HG02938 (cell line): ENCODE data around the gene NGB.

Experiments
- ATAC-seq: cut with Tn5 transposase; IDR thresholded peaks from one replicate; pipeline ENCODE4 v1.9.1; 2021; ENCODE audit warnings: mild to moderate bottlenecking, moderate library complexity; ENCODE audit not compliant: unreplicated experiment

NGB gene

GRCh38 chr14:77265561-77266335 is 5.3 kb downstream of the NGB start:
- no peak for ATAC-seq

GRCh38 chr14:77265187-77265515 is 5.9 kb downstream of the NGB start:
- no peak for ATAC-seq

GRCh38 chr14:77264466-77265186 is 6.4 kb downstream of the NGB start:
- no peak for ATAC-seq

- ATAC-seq: no peak
Measured at GRCh38 chr14:77260631-77261030, 10.4 kb downstream of the NGB start.

GRCh38 chr14:77260199-77260598 is 10.8 kb downstream of the NGB start:
- ATAC-seq: no peak

- no peak for ATAC-seq
Measured at GRCh38 chr14:77259025-77259715, 11.8 kb downstream of the NGB start.

GRCh38 chr14:77258566-77258965 is 12.4 kb downstream of the NGB start:
- ATAC-seq: no peak

- ATAC-seq: no peak
Measured at GRCh38 chr14:77257700-77258099, 13.3 kb downstream of the NGB start.

- no peak for ATAC-seq
Measured at GRCh38 chr14:77256694-77257093, 14.3 kb downstream of the NGB start.

GRCh38 chr14:77253333-77254190 is 17.4 kb downstream of the NGB start:
- no peak for ATAC-seq

- no peak for ATAC-seq
Measured at GRCh38 chr14:77251870-77252269, 19.1 kb downstream of the NGB start.

- no peak for ATAC-seq
Measured at GRCh38 chr14:77250927-77251326, 20.1 kb downstream of the NGB start.

GRCh38 chr14:77249286-77249685 is 21.7 kb downstream of the NGB start:
- no peak for ATAC-seq

GRCh38 chr14:77248666-77249065 is 22.3 kb downstream of the NGB start:
- no peak for ATAC-seq

- ATAC-seq: no peak
Measured at GRCh38 chr14:77246784-77247183, 24.2 kb downstream of the NGB start.

GRCh38 chr14:77245820-77246219 is 25.2 kb downstream of the NGB start:
- no peak for ATAC-seq

GRCh38 chr14:77243853-77244252 is 27.2 kb downstream of the NGB start:
- no peak for ATAC-seq

GRCh38 chr14:77242752-77243151 is 28.3 kb downstream of the NGB start:
- ATAC-seq: no peak

- no peak for ATAC-seq
Measured at GRCh38 chr14:77241955-77242354, 29.1 kb downstream of the NGB start.

GRCh38 chr14:77240336-77240915 is 30.6 kb downstream of the NGB start:
- ATAC-seq: no peak

GRCh38 chr14:77239412-77239811 is 31.6 kb downstream of the NGB start:
- no peak for ATAC-seq
